Right lobe of liver (tissue), 4 donors: ENCODE results near the gene EPHA4.

ENCODE experiments used
- POLR2A ChIP-seq: fragments of 450-650 bp; IDR thresholded peaks from one replicate; pipeline ENCODE4 v1.6.1; 2017; ENCODE audit warnings: antibody characterized with exemption, mild to moderate bottlenecking
- TF ChIP-seq, protein P1 (sequence below), 4 donors: fragments of 200-600 bp in 3 of 4; fragments of 450-650 bp in 1 of 4; IDR thresholded peaks; one replicate each; pipeline versions ENCODE4 v1.5.1 to v1.8.0; 2016 to 2022; ENCODE audit warnings: antibody characterized with exemption in 4 of 4, mild to moderate bottlenecking in 2 of 4
- donor health status: DM: no; HTN: no; CAD: no.
- donor health status: DM: no; HTN: no; CAD: no.
- donor health status: DM: no; HTN: yes; CAD: no.

DNA sequence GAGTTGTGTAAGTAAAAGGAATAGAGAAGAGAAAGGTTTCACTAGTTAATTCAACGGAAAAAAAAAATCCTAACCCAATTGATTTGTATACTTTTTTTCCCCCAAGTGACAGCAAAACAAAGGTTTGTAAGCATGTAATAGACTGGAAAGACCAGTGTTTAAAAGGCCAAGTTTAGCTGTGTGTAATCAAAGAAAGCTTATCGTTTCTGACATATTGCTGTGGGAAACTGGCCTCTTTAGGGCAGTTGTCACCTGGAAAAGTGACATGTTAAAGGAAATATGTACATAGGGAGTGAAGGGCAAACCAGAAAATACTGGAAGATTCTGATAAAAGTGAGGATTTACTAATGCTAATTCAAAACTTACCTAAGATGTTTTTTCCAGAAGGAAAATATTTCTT lies 45.9 kb upstream of the EPHA4 start:
- TF ChIP-seq, protein P1, sequence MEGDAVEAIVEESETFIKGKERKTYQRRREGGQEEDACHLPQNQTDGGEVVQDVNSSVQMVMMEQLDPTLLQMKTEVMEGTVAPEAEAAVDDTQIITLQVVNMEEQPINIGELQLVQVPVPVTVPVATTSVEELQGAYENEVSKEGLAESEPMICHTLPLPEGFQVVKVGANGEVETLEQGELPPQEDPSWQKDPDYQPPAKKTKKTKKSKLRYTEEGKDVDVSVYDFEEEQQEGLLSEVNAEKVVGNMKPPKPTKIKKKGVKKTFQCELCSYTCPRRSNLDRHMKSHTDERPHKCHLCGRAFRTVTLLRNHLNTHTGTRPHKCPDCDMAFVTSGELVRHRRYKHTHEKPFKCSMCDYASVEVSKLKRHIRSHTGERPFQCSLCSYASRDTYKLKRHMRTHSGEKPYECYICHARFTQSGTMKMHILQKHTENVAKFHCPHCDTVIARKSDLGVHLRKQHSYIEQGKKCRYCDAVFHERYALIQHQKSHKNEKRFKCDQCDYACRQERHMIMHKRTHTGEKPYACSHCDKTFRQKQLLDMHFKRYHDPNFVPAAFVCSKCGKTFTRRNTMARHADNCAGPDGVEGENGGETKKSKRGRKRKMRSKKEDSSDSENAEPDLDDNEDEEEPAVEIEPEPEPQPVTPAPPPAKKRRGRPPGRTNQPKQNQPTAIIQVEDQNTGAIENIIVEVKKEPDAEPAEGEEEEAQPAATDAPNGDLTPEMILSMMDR (IDR thresholded peaks at IDR 0.05) = no peak
- no peak for TF ChIP-seq POLR2A
